Neural progenitor cell (in vitro differentiated cells): ENCODE measurements around the gene SDR39U1.
A peak's percentile ranks its signal among the peaks of the same experiment; 100 is the strongest.

Experiments used
- CTCF ChIP-seq: fragments of 200-600 bp; sonication (generic); IDR thresholded peaks from 2 replicates; pipeline ENCODE4 v1.5.1; 2017; ENCODE audit warnings: antibody characterized with exemption, mild to moderate bottlenecking
- EZH2 ChIP-seq: fragments of 200-600 bp; sonication (generic); IDR thresholded peaks from 2 replicates; pipeline ENCODE4 v1.6.1; 2017; ENCODE audit warnings: antibody characterized with exemption, mild to moderate bottlenecking, moderate library complexity

GRCh38 chr14:24442240-24443052 lies at the start of gene SDR39U1:
- TF ChIP-seq CTCF (peak; percentile 22), EZH2 (no peak)
